Lower leg skin (tissue), 3 donors: ENCODE measurements around the gene DOCK9.

Experiments used
- POLR2A ChIP-seq, 2 donors: fragments of 450-650 bp; IDR thresholded peaks; one replicate each; pipeline ENCODE4 v1.6.1; 2016 to 2017; ENCODE audit warnings: antibody characterized with exemption in 2 of 2, mild to moderate bottlenecking in 1 of 2, moderate library complexity in 1 of 2
- TF ChIP-seq, protein P1 (sequence below), 3 donors: fragments of 450-650 bp; IDR thresholded peaks; one replicate each; pipeline ENCODE4 v1.5.1; 2016; ENCODE audit warnings: antibody characterized with exemption in 3 of 3, mild to moderate bottlenecking in 3 of 3, moderate library complexity in 2 of 3

DNA sequence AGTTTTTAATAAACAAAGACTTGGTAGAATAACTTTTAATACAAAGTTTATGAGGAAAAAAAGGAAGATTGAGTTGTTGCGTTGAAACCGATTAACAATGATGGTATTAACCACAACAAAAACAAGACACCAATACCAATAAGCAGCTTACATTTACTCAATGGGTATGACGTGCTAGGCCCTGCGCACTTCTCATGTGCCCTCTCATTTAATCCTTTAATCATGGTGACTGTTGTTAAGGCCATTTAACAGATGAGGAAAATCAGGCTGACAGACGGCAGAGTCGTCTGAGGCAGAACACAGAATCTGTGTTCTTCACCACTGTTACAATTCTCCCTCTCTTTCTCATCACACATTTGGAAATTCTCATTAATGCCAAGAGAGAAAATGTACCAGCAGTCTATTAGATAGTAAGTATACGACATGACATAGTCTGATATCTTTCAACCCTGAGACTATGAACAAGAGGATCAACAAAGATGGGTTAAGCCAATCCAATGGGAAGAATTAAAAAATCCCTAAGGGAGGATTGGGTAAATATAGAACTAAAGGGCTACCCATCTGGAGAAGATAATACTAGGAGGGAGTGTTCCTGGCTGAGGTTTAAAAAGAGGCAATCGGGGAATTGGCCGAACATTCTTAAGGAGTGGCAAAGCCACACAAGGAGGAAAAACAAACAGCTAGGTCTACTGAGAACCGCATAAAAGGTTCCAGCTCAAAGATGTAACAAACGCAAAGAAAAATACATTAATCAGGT, 54.0 kb downstream of the DOCK9 start:
- TF ChIP-seq, protein P1, sequence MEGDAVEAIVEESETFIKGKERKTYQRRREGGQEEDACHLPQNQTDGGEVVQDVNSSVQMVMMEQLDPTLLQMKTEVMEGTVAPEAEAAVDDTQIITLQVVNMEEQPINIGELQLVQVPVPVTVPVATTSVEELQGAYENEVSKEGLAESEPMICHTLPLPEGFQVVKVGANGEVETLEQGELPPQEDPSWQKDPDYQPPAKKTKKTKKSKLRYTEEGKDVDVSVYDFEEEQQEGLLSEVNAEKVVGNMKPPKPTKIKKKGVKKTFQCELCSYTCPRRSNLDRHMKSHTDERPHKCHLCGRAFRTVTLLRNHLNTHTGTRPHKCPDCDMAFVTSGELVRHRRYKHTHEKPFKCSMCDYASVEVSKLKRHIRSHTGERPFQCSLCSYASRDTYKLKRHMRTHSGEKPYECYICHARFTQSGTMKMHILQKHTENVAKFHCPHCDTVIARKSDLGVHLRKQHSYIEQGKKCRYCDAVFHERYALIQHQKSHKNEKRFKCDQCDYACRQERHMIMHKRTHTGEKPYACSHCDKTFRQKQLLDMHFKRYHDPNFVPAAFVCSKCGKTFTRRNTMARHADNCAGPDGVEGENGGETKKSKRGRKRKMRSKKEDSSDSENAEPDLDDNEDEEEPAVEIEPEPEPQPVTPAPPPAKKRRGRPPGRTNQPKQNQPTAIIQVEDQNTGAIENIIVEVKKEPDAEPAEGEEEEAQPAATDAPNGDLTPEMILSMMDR (IDR thresholded peaks at IDR 0.05) = no peak
- no peak for TF ChIP-seq POLR2A (IDR thresholded peaks at IDR 0.05)
